K562 (cell line): ENCODE data around the gene CDC42SE2. TPM values are rescaled to one million over a fixed set of nuclear protein-coding genes. Genes with fewer than 3 reads are reported as not detected.

Source experiments
- ATF7 ChIP-seq: fragments of 450-650 bp; IDR thresholded peaks from 2 replicates; pipeline ENCODE4 v1.7.1; 2014; ENCODE audit warnings: mild to moderate bottlenecking, moderate library complexity
- GABPB2 ChIP-seq: fragments of 250-450 bp; sonication (Bioruptor Pico); conservative IDR thresholded peaks from 2 replicates; pipeline ENCODE4 v1.5.1; 2021; ENCODE audit warnings: mild to moderate bottlenecking
- HCFC1 ChIP-seq: IDR thresholded peaks from 2 replicates; pipeline ENCODE4 v1.6.1; 2012; ENCODE audit warnings: low read depth, low read length, improper control_type of control experiment
- HDAC3 ChIP-seq: fragments of 450-650 bp; IDR thresholded peaks from 2 replicates; pipeline ENCODE4 v1.6.1; 2018; ENCODE audit warnings: borderline replicate concordance, mild to moderate bottlenecking, moderate library complexity; ENCODE audit not compliant: partially characterized antibody
- JUND ChIP-seq, 2 experiments: IDR thresholded peaks; 2 replicates in 1 of 2; 3 replicates in 1 of 2; pipeline ENCODE4 v1.6.1; 2011; ENCODE audit warnings: borderline replicate concordance in 2 of 2, low read depth in 2 of 2, low read length in 2 of 2, improper control_type of control experiment in 1 of 2, missing biosample characterization in 1 of 2, missing genetic modification characterization in 1 of 2, missing genetic modification reagents in 1 of 2
- NCOA4 ChIP-seq: fragments of 450-650 bp; IDR thresholded peaks from 2 replicates; pipeline ENCODE4 v1.6.1; 2018; ENCODE audit warnings: mild to moderate bottlenecking; ENCODE audit not compliant: partially characterized antibody
- NR3C1 ChIP-seq: sonication (generic); formaldehyde crosslinking; IDR thresholded peaks from 2 replicates; pipeline ENCODE4 v1.8.1; 2022; ENCODE audit warnings: missing genetic modification reagents
- POLR2AphosphoS5 ChIP-seq: IDR thresholded peaks from 2 replicates; pipeline ENCODE4 v1.6.1; 2011; ENCODE audit warnings: mild to moderate bottlenecking, low read depth, low read length, moderate library complexity; ENCODE audit not compliant: control insufficient read depth, insufficient read depth
- PRDM10 ChIP-seq: fragments of 450-650 bp; IDR thresholded peaks from 2 replicates; pipeline ENCODE4 v1.6.1; 2018; ENCODE audit not compliant: partially characterized antibody
- ZNF197 ChIP-seq: fragments of 200-800 bp; sonication (Bioruptor generic); IDR thresholded peaks from 2 replicates; pipeline ENCODE4 v1.6.1; 2016; ENCODE audit warnings: low read depth, missing genetic modification characterization, missing compliant biosample characterization
- ZNF639 ChIP-seq, 2 experiments: fragments of 200-800 bp in 1 of 2; sonication (Bioruptor generic) in 1 of 2; sonication (generic) in 1 of 2; formaldehyde crosslinking in 1 of 2; IDR thresholded peaks in 1 of 2; conservative IDR thresholded peaks in 1 of 2; 2 replicates each; pipeline versions ENCODE4 v1.5.0 to v1.6.1; 2016 to 2020; ENCODE audit warnings: missing compliant biosample characterization in 1 of 2, missing genetic modification characterization in 1 of 2, missing genetic modification reagents in 1 of 2
- ZNF644 ChIP-seq: fragments of 200-800 bp; sonication (Bioruptor generic); IDR thresholded peaks from 2 replicates; pipeline ENCODE4 v1.6.1; 2016; ENCODE audit warnings: low read depth, missing genetic modification characterization, missing compliant biosample characterization
- ZNF699 ChIP-seq: fragments of 250-450 bp; sonication (Bioruptor Pico); IDR thresholded peaks from 2 replicates; pipeline ENCODE4 v1.8.0; 2021; ENCODE audit warnings: mild to moderate bottlenecking, moderate library complexity; ENCODE audit not compliant: insufficient replicate concordance
- polyA plus RNA-seq, 8 experiments: library from polyadenylated mRNA; depleted of rRNA in 4 of 8; stranded (reverse) in 5 of 8; unstranded in 3 of 8; fragments of >200 nt; fragmentation: Nextera tagmentation in 2 of 8; fragmentation: Illumina TruSeq in 1 of 8; extraction: Ambion mirVana in 2 of 8; extraction: Trizol in 1 of 8; gene quantifications; 2 replicates each; pipeline versions ENCODE4 v1.2.1 to v1.2.3, GENCODE V29; 2011 to 2014; ENCODE audit warnings: inconsistent platforms in 1 of 8, missing spikeins in 1 of 8
- total RNA-seq, 7 experiments: library from RNA; depleted of rRNA in 6 of 7; stranded (reverse); fragments of >200 nt in 6 of 7; fragmentation: Illumina TruSeq in 2 of 7; extraction: Trizol in 2 of 7; gene quantifications; 2 replicates each; pipeline versions ENCODE4 v1.2.1 to v1.2.3, GENCODE V29; 2011 to 2021; ENCODE audit warnings: low replicate concordance in 1 of 7
- TF ChIP-seq, protein P1 (sequence below): fragments of 450-650 bp; formaldehyde crosslinking; IDR thresholded peaks from 2 replicates; pipeline ENCODE4 v1.4.0; 2020; ENCODE audit warnings: mild to moderate bottlenecking, mixed read lengths
- TF ChIP-seq, protein P2 (sequence below): fragments of 250-450 bp; sonication (Bioruptor Pico); IDR thresholded peaks from 2 replicates; pipeline ENCODE4 v1.8.0; 2022; ENCODE audit warnings: inconsistent platforms, mild to moderate bottlenecking, moderate library complexity, borderline replicate concordance
- TF ChIP-seq, protein P3 (sequence below): sonication (generic); formaldehyde crosslinking; IDR thresholded peaks from 2 replicates; pipeline ENCODE4 v1.8.0; 2022; ENCODE audit warnings: mild to moderate bottlenecking, missing genetic modification reagents

CDC42SE2 gene
- total and polyA plus RNA-seq, 9 of the 15 experiments (the other 6 are each of a cell fraction or from before 2014, with no cell fraction given): 24.8 to 44.3 (median 32.7) TPM

DNA sequence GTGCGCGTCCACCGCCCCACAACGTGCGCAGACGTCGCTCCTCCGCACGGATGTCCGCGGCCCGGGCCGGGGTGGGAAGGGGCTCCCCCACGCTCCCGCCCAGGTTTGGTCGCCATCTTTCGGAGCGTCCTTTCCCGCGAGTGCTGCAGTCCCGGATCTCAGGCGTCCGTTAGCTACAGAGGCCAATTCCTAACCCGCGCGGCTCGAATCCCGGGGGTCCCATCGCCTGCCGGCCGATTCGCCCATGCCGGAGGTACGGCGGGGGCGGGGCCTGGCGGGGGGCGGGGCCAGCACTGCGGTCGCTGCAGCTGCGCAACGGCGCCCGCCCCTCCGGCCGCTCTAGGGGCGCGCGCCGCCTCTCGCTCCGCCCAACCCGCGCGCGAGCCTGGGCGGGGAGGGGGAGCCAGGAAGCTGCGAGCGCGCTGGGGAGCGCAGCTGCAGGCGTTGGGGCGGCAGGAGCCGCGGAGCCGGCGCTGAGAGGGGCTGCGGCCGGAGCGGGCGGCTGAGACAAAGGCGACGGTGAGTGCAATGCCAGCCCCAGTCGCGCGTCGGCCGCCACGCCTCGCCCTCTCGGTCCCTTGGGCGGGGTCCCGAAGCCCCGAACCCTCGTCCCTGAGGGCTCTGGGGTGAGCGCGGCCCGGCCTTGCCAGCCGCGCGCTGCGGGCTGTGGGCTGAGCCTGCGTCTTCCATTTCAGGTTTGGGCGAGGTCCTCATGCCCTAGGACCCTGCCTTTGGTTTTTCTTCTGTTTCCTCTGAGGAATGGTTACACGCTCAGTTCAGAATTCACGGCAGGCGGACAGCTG is at the start of gene CDC42SE2 (continued):
- no peak for TF ChIP-seq PRDM10
- peak in 1 of 2 experiments; percentile 64; a peak in 1 of 4 replicates for TF ChIP-seq ZNF639 (CRISPR knock-in tag; conservative IDR thresholded peaks at IDR 0.05 in 1 of 2, IDR thresholded peaks at IDR 0.05 in 1 of 2)
- no peak for TF ChIP-seq ZNF197
- 0 out of 2 replicates have a peak, but pooled peaks have one; percentile 34 for TF ChIP-seq JUND (IDR thresholded peaks at IDR 0.05; ENCODE audit: borderline replicate concordance, low read depth, low read length)
- TF ChIP-seq JUND (tag; IDR thresholded peaks at IDR 0.05; ENCODE audit: borderline replicate concordance, low read depth, low read length): no peak
- no peak for TF ChIP-seq GABPB2 (CRISPR knock-in tag)
- TF ChIP-seq ZNF644 (tag): no peak
- TF ChIP-seq NR3C1: no peak
- TF ChIP-seq NCOA4: no peak
- peak; percentile 82 for TF ChIP-seq POLR2AphosphoS5
- no peak for TF ChIP-seq ZNF699
- TF ChIP-seq, protein P1, sequence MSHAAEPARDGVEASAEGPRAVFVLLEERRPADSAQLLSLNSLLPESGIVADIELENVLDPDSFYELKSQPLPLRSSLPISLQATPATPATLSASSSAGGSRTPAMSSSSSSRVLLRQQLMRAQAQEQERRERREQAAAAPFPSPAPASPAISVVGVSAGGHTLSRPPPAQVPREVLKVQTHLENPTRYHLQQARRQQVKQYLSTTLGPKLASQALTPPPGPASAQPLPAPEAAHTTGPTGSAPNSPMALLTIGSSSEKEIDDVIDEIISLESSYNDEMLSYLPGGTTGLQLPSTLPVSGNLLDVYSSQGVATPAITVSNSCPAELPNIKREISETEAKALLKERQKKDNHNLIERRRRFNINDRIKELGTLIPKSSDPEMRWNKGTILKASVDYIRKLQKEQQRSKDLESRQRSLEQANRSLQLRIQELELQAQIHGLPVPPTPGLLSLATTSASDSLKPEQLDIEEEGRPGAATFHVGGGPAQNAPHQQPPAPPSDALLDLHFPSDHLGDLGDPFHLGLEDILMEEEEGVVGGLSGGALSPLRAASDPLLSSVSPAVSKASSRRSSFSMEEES: no peak
- TF ChIP-seq ATF7: 0 out of 2 replicates have a peak, but pooled peaks have one; percentile 54
- no peak for TF ChIP-seq HDAC3
- TF ChIP-seq, protein P2, sequence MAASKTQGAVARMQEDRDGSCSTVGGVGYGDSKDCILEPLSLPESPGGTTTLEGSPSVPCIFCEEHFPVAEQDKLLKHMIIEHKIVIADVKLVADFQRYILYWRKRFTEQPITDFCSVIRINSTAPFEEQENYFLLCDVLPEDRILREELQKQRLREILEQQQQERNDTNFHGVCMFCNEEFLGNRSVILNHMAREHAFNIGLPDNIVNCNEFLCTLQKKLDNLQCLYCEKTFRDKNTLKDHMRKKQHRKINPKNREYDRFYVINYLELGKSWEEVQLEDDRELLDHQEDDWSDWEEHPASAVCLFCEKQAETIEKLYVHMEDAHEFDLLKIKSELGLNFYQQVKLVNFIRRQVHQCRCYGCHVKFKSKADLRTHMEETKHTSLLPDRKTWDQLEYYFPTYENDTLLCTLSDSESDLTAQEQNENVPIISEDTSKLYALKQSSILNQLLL (CRISPR knock-in tag): no peak
- TF ChIP-seq HCFC1: no peak
- TF ChIP-seq, protein P3, sequence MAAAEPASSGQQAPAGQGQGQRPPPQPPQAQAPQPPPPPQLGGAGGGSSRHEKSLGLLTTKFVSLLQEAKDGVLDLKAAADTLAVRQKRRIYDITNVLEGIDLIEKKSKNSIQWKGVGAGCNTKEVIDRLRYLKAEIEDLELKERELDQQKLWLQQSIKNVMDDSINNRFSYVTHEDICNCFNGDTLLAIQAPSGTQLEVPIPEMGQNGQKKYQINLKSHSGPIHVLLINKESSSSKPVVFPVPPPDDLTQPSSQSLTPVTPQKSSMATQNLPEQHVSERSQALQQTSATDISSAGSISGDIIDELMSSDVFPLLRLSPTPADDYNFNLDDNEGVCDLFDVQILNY (CRISPR knock-in tag): no peak
